DOHH2 (cell line): ENCODE data around the gene C3orf33.

ENCODE experiments used
- EZH2phosphoT487 ChIP-seq: fragments of 200-600 bp; sonication (generic); IDR thresholded peaks from 2 replicates; pipeline ENCODE4 v1.6.1; 2017; ENCODE audit warnings: borderline replicate concordance, mild to moderate bottlenecking, antibody characterized with exemption, low read length, moderate library complexity, mixed read lengths
- TF ChIP-seq, protein P1 (sequence below): fragments of 200-600 bp; sonication (generic); IDR thresholded peaks from one replicate; pipeline ENCODE4 v1.5.1; 2014; ENCODE audit warnings: antibody characterized with exemption, mild to moderate bottlenecking, low read depth, low read length; ENCODE audit not compliant: poor library complexity, severe bottlenecking

DNA sequence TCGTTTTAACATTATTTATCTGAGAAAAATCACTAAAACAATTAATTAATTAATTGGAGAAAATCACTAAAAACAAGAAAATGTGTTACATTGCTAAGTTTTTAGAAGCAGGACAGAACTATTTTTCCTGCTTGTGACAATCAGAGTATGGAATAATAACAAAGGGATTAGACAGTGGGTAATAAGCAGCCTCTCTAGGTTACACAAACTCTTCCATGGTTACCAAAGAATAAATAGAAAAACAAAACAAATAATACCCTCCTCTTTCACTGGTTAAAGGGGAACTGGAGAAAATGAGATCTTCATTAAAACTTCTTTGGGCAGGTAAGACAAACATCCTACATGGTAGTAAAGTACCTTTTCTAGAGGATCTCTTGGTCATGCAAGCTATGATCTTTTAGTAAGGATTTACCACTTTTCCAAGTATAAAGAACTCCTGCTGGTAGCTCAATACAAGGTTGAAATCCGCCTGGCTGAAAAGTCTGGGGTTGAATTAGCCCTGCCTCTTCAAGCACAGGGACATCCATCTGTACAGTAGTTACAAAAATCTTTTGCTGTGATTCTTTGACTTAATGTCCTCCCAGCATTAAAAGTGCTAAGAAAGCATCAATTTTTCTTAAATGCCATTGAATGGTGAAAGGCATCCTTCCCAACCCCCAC is 58.7 kb downstream of the C3orf33 start:
- TF ChIP-seq, protein P1, sequence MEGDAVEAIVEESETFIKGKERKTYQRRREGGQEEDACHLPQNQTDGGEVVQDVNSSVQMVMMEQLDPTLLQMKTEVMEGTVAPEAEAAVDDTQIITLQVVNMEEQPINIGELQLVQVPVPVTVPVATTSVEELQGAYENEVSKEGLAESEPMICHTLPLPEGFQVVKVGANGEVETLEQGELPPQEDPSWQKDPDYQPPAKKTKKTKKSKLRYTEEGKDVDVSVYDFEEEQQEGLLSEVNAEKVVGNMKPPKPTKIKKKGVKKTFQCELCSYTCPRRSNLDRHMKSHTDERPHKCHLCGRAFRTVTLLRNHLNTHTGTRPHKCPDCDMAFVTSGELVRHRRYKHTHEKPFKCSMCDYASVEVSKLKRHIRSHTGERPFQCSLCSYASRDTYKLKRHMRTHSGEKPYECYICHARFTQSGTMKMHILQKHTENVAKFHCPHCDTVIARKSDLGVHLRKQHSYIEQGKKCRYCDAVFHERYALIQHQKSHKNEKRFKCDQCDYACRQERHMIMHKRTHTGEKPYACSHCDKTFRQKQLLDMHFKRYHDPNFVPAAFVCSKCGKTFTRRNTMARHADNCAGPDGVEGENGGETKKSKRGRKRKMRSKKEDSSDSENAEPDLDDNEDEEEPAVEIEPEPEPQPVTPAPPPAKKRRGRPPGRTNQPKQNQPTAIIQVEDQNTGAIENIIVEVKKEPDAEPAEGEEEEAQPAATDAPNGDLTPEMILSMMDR = no peak
- no peak for TF ChIP-seq EZH2phosphoT487
